ENCODE data around the gene FDX2.
A peak's percentile ranks its signal among the peaks of the same experiment; 100 is the strongest.
"Not testable (repeated sequence)": the region's sequence is repeated elsewhere in the genome, so short reads cannot be mapped to it uniquely, and the experiment has no call there.

Gene FDX2

GRCh38 chr19:10346509-10346908, 30.7 kb upstream of the FDX2 start:
- Histone ChIP-seq H3K9ac (ENCODE audit: low read depth in 1 of 2, low read length in 2 of 2) (no peak overlapping the region), H3K4me3 (ENCODE audit: low read depth in 1 of 2, low read length in 2 of 2) (no peak overlapping the region), H3K9me3 (ENCODE audit: control insufficient read depth in 1 of 2, low read length in 2 of 2) (no peaks in the 10 kb centered on the region), H3K4me1 (ENCODE audit: control insufficient read depth in 1 of 2, insufficient read depth in 2 of 2, low read length in 2 of 2) (no peaks in the 10 kb centered on the region), H3K27ac (ENCODE audit: low read depth, low read length) (no peak overlapping the region), H3K36me3 (ENCODE audit: control insufficient read depth in 1 of 2, insufficient read depth in 2 of 2, low read length in 2 of 2) (peaks cover 0 to 8% of the 10 kb centered on the region in 2 donors), H3K27me3 (ENCODE audit: control insufficient read depth in 1 of 2, insufficient read depth in 2 of 2, low read length in 2 of 2) (no peaks in the 10 kb centered on the region)

GRCh38 chr19:10344780-10345179, 29.0 kb upstream of the FDX2 start:
- H3K27ac ChIP-seq (ENCODE audit: low read depth, low read length) = no peak overlapping the region
- no peak overlapping the region for H3K9ac ChIP-seq (ENCODE audit: low read depth in 1 of 2, low read length in 2 of 2)
- H3K4me1 ChIP-seq (ENCODE audit: control insufficient read depth in 1 of 2, insufficient read depth in 2 of 2, low read length in 2 of 2) = no peaks in the 10 kb centered on the region
- no peaks in the 10 kb centered on the region for H3K36me3 ChIP-seq (ENCODE audit: control insufficient read depth in 1 of 2, insufficient read depth in 2 of 2, low read length in 2 of 2)
- H3K9me3 ChIP-seq (ENCODE audit: control insufficient read depth in 1 of 2, low read length in 2 of 2) = no peaks in the 10 kb centered on the region
- H3K27me3 ChIP-seq (ENCODE audit: control insufficient read depth in 1 of 2, insufficient read depth in 2 of 2, low read length in 2 of 2) = no peaks in the 10 kb centered on the region
- H3K4me3 ChIP-seq (ENCODE audit: low read depth in 1 of 2, low read length in 2 of 2) = no peak overlapping the region

- Histone ChIP-seq H3K9me3 (ENCODE audit: control insufficient read depth in 1 of 2, low read length in 2 of 2) (no peaks in the 10 kb centered on the region), H3K4me1 (ENCODE audit: control insufficient read depth in 1 of 2, insufficient read depth in 2 of 2, low read length in 2 of 2) (peaks cover 0 to 4% of the 10 kb centered on the region in 2 donors), H3K27me3 (ENCODE audit: control insufficient read depth in 1 of 2, insufficient read depth in 2 of 2, low read length in 2 of 2) (no peaks in the 10 kb centered on the region), H3K36me3 (ENCODE audit: control insufficient read depth in 1 of 2, insufficient read depth in 2 of 2, low read length in 2 of 2) (no peaks in the 10 kb centered on the region), H3K27ac (ENCODE audit: low read depth, low read length) (no peak overlapping the region), H3K4me3 (ENCODE audit: low read depth in 1 of 2, low read length in 2 of 2) (no peak overlapping the region), H3K9ac (ENCODE audit: low read depth in 1 of 2, low read length in 2 of 2) (no peak overlapping the region)
These were observed 27.7 kb upstream of the FDX2 start for GRCh38 chr19:10343495-10343894.

GRCh38 chr19:10339977-10340376, 24.2 kb upstream of the FDX2 start:
- no peaks in the 10 kb centered on the region for H3K36me3 ChIP-seq (ENCODE audit: control insufficient read depth in 1 of 2, insufficient read depth in 2 of 2, low read length in 2 of 2)
- no peak overlapping the region for H3K27ac ChIP-seq (ENCODE audit: low read depth, low read length)
- no peaks in the 10 kb centered on the region for H3K27me3 ChIP-seq (ENCODE audit: control insufficient read depth in 1 of 2, insufficient read depth in 2 of 2, low read length in 2 of 2)
- no peak overlapping the region for H3K9ac ChIP-seq (ENCODE audit: low read depth in 1 of 2, low read length in 2 of 2)
- H3K4me3 ChIP-seq (ENCODE audit: low read depth in 1 of 2, low read length in 2 of 2) = peak overlapping the region in 1 of 2 donors; percentile 60
- H3K9me3 ChIP-seq (ENCODE audit: control insufficient read depth in 1 of 2, low read length in 2 of 2) = no peaks in the 10 kb centered on the region
- H3K4me1 ChIP-seq (ENCODE audit: control insufficient read depth in 1 of 2, insufficient read depth in 2 of 2, low read length in 2 of 2) = peaks cover 0 to 8% of the 10 kb centered on the region in 2 donors

- Histone ChIP-seq H3K4me1 (ENCODE audit: control insufficient read depth in 1 of 2, insufficient read depth in 2 of 2, low read length in 2 of 2) (peaks cover under 1 to 11% of the 10 kb centered on the region in 2 donors), H3K4me3 (ENCODE audit: low read depth in 1 of 2, low read length in 2 of 2) (peak within 1 kb of the TSS; percentile 60 to 66), H3K27me3 (ENCODE audit: control insufficient read depth in 1 of 2, insufficient read depth in 2 of 2, low read length in 2 of 2) (no peaks in the 10 kb centered on the region), H3K36me3 (ENCODE audit: control insufficient read depth in 1 of 2, insufficient read depth in 2 of 2, low read length in 2 of 2) (no peaks in the 10 kb centered on the region), H3K27ac (ENCODE audit: low read depth, low read length) (no peak within 1 kb of the TSS), H3K9me3 (ENCODE audit: control insufficient read depth in 1 of 2, low read length in 2 of 2) (no peaks in the 10 kb centered on the region), H3K9ac (ENCODE audit: low read depth in 1 of 2, low read length in 2 of 2) (peak within 1 kb of the TSS; percentile 55 to 63)
These were observed 23.7 kb upstream of the FDX2 start, which contains the start of gene ICAM3 for GRCh38 chr19:10339380-10339960. Gene ICAM3, minus strand, starts transcription at chr19:10339624. Its CDS starts 10 bp downstream, at chr19:10339614.

GRCh38 chr19:10338940-10339339, 23.1 kb upstream of the FDX2 start:
- no peak overlapping the region for H3K27ac ChIP-seq (ENCODE audit: low read depth, low read length)
- no peaks in the 10 kb centered on the region for H3K27me3 ChIP-seq (ENCODE audit: control insufficient read depth in 1 of 2, insufficient read depth in 2 of 2, low read length in 2 of 2)
- H3K9me3 ChIP-seq (ENCODE audit: control insufficient read depth in 1 of 2, low read length in 2 of 2) = no peaks in the 10 kb centered on the region
- H3K4me3 ChIP-seq (ENCODE audit: low read depth in 1 of 2, low read length in 2 of 2) = peak overlapping the region; percentile 60 to 66
- H3K9ac ChIP-seq (ENCODE audit: low read depth in 1 of 2, low read length in 2 of 2) = peak overlapping the region; percentile 55 to 63
- no peaks in the 10 kb centered on the region for H3K36me3 ChIP-seq (ENCODE audit: control insufficient read depth in 1 of 2, insufficient read depth in 2 of 2, low read length in 2 of 2)
- peaks cover 6 to 16% of the 10 kb centered on the region in 2 donors for H3K4me1 ChIP-seq (ENCODE audit: control insufficient read depth in 1 of 2, insufficient read depth in 2 of 2, low read length in 2 of 2)

- H3K9me3 ChIP-seq (ENCODE audit: control insufficient read depth in 1 of 2, low read length in 2 of 2); H3K9ac ChIP-seq (ENCODE audit: low read depth in 1 of 2, low read length in 2 of 2); H3K27me3 ChIP-seq (ENCODE audit: control insufficient read depth in 1 of 2, insufficient read depth in 2 of 2, low read length in 2 of 2); H3K36me3 ChIP-seq (ENCODE audit: control insufficient read depth in 1 of 2, insufficient read depth in 2 of 2, low read length in 2 of 2); H3K4me3 ChIP-seq (ENCODE audit: low read depth in 1 of 2, low read length in 2 of 2); H3K27ac ChIP-seq (ENCODE audit: low read depth, low read length): not testable (repeated sequence)
- peaks cover 18 to 32% of the 10 kb centered on the region in 2 donors for H3K4me1 ChIP-seq (ENCODE audit: control insufficient read depth in 1 of 2, insufficient read depth in 2 of 2, low read length in 2 of 2)
These were observed 20.9 kb upstream of the FDX2 start for GRCh38 chr19:10336725-10337124.

- Histone ChIP-seq H3K4me3 (ENCODE audit: low read depth in 1 of 2, low read length in 2 of 2) (peak overlapping the region in 1 of 2 donors; percentile 90), H3K27me3 (ENCODE audit: control insufficient read depth in 1 of 2, insufficient read depth in 2 of 2, low read length in 2 of 2) (no peaks in the 10 kb centered on the region), H3K27ac (ENCODE audit: low read depth, low read length) (no peak overlapping the region), H3K36me3 (ENCODE audit: control insufficient read depth in 1 of 2, insufficient read depth in 2 of 2, low read length in 2 of 2) (peaks cover 3% of the 10 kb centered on the region in 2 donors), H3K9me3 (ENCODE audit: control insufficient read depth in 1 of 2, low read length in 2 of 2) (no peaks in the 10 kb centered on the region), H3K4me1 (ENCODE audit: control insufficient read depth in 1 of 2, insufficient read depth in 2 of 2, low read length in 2 of 2) (peaks cover 20 to 36% of the 10 kb centered on the region in 2 donors), H3K9ac (ENCODE audit: low read depth in 1 of 2, low read length in 2 of 2) (no peak overlapping the region)
These were observed 19.7 kb upstream of the FDX2 start for GRCh38 chr19:10335352-10335985.

- peaks cover 20 to 36% of the 10 kb centered on the region in 2 donors for H3K4me1 ChIP-seq (ENCODE audit: control insufficient read depth in 1 of 2, insufficient read depth in 2 of 2, low read length in 2 of 2)
These were observed 19.0 kb upstream of the FDX2 start for GRCh38 chr19:10334588-10335351.

More at GRCh38 chr19:10334588-10335351, 19.0 kb upstream of the FDX2 start:
- Histone ChIP-seq H3K36me3 (ENCODE audit: control insufficient read depth in 1 of 2, insufficient read depth in 2 of 2, low read length in 2 of 2) (peaks cover 6 to 10% of the 10 kb centered on the region in 2 donors), H3K9me3 (ENCODE audit: control insufficient read depth in 1 of 2, low read length in 2 of 2) (no peaks in the 10 kb centered on the region), H3K27me3 (ENCODE audit: control insufficient read depth in 1 of 2, insufficient read depth in 2 of 2, low read length in 2 of 2) (no peaks in the 10 kb centered on the region), H3K27ac (ENCODE audit: low read depth, low read length) (peak overlapping the region; percentile 70), H3K4me3 (ENCODE audit: low read depth in 1 of 2, low read length in 2 of 2) (peak overlapping the region; percentile 90 to 98), H3K9ac (ENCODE audit: low read depth in 1 of 2, low read length in 2 of 2) (peak overlapping the region; percentile 53 to 60)

All from duodenal mucosa (tissue), 2 donors.